ENCODE results near the gene FAM222B. TPM values are rescaled to one million over a fixed set of nuclear protein-coding genes. Genes with fewer than 3 reads are reported as not detected.
A peak's percentile ranks its signal among the peaks of the same experiment; 100 is the strongest.

Gene FAM222B, protein sequence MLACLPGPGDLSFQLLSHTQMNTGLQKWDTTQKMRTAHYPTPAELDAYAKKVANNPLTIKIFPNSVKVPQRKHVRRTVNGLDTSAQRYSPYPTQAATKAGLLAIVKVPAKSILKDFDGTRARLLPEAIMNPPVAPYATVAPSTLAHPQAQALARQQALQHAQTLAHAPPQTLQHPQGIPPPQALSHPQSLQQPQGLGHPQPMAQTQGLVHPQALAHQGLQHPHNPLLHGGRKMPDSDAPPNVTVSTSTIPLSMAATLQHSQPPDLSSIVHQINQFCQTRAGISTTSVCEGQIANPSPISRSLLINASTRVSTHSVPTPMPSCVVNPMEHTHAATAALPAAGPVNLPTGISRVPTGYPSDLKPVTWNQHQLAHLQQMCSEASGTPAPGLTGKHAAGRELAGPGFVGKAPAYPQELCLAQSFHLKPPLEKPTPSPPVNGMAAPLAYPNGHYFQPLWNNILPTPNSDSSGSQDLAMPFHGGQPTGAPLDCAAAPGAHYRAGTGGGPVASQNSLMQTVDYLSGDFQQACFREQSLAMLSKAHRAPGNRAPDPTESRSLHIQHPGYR
- total RNA-seq = 3.2 and 3.6 TPM in 2 replicates

DNA sequence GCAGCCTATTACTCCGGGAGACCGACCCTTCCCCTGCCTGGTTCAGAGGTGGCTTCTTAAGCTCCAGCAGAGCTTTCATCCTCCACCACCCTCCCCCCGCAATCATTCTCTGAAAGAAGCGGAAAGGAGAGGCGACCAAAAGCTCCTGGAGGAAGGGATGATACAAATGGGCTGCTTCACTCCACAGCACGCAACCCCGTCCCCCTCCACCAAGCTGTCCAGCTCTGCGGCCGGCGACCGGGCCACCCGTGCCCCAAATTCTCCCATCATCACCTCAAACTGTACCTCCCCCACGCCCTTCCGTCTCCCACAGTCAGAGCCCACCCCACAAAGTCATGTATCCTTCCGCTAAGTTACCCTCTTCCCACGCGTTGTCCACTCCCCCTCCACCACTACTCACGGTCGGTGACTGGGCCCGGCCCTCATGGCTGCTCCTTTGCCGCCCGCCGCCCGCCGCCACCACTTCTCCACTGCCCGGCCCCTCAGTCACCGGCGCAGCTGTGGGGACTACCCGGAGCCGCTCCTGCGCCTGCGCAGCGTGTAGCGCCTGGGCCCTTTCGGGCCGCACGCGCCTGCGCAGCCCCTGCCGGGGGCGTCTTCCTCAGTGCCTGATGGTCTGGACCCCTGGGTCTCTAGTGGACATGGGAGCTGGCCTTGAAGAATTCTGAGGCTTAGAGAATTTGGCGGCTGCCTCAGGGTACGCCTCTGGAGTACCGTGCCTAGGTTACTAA lies at the start of gene FAM222B:
Gene FAM222B (minus strand): TSS at position 509 of the 731 bp plus-strand sequence. CDS start 76,123 bp downstream, outside the sequence.
- Histone ChIP-seq H3K36me3 (ENCODE audit: control insufficient read depth, insufficient read depth, low read length) (no peaks in the 10 kb centered on the region), H3K27me3 (ENCODE audit: control insufficient read depth, insufficient read depth, low read length) (no peaks in the 10 kb centered on the region), H3K4me3 (ENCODE audit: low read depth, low read length) (peak within 1 kb of the TSS; percentile 96)
- DNase-seq (ENCODE audit: low read depth) (peak; percentile 63), FAIRE-seq (no peak)
- TF ChIP-seq, protein P1, sequence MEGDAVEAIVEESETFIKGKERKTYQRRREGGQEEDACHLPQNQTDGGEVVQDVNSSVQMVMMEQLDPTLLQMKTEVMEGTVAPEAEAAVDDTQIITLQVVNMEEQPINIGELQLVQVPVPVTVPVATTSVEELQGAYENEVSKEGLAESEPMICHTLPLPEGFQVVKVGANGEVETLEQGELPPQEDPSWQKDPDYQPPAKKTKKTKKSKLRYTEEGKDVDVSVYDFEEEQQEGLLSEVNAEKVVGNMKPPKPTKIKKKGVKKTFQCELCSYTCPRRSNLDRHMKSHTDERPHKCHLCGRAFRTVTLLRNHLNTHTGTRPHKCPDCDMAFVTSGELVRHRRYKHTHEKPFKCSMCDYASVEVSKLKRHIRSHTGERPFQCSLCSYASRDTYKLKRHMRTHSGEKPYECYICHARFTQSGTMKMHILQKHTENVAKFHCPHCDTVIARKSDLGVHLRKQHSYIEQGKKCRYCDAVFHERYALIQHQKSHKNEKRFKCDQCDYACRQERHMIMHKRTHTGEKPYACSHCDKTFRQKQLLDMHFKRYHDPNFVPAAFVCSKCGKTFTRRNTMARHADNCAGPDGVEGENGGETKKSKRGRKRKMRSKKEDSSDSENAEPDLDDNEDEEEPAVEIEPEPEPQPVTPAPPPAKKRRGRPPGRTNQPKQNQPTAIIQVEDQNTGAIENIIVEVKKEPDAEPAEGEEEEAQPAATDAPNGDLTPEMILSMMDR (IDR thresholded peaks at IDR 0.05; ENCODE audit: insufficient read depth, low read length, severe bottlenecking) = no peak

DNA sequence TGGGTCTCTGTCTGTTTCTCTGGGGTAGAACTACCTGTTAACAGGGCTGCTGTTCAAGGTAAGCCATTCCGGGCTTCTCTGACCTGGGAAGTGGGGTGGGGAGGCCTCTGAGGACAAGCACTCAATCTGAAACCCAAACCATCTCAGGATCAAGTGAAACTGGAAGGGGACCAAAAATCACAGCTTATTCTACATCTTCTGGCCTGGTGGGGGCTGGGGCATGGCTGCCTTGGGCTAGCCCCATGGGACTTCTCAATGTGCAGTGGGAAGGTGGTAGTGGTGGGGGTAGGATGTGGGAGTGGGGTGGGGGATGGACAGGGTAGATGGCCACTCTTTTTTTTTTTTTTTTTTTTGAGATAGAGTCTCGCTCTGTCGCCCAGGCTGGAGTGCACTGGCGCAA lies 49.4 kb upstream of the FAM222B start:
- Histone ChIP-seq H3K4me3 (ENCODE audit: low read depth, low read length) (no peak overlapping the region), H3K27me3 (ENCODE audit: control insufficient read depth, insufficient read depth, low read length) (no peaks in the 10 kb centered on the region), H3K36me3 (ENCODE audit: control insufficient read depth, insufficient read depth, low read length) (peaks cover 4% of the 10 kb centered on the region)
- DNase-seq (ENCODE audit: low read depth) (no peak), FAIRE-seq (no peak)
- TF ChIP-seq, protein P1 (IDR thresholded peaks at IDR 0.05; ENCODE audit: insufficient read depth, low read length, severe bottlenecking) = no peak

- FAIRE-seq = no peak
- no peak for DNase-seq (ENCODE audit: low read depth)
- TF ChIP-seq, protein P1 (IDR thresholded peaks at IDR 0.05; ENCODE audit: insufficient read depth, low read length, severe bottlenecking) = no peak
- H3K4me3 ChIP-seq (ENCODE audit: low read depth, low read length) = no peak overlapping the region
- H3K36me3 ChIP-seq (ENCODE audit: control insufficient read depth, insufficient read depth, low read length) = peaks cover 7% of the 10 kb centered on the region
- no peaks in the 10 kb centered on the region for H3K27me3 ChIP-seq (ENCODE audit: control insufficient read depth, insufficient read depth, low read length)
These were observed 48.6 kb upstream of the FAM222B start for GRCh38 chr17:28891201-28891600.

DNA sequence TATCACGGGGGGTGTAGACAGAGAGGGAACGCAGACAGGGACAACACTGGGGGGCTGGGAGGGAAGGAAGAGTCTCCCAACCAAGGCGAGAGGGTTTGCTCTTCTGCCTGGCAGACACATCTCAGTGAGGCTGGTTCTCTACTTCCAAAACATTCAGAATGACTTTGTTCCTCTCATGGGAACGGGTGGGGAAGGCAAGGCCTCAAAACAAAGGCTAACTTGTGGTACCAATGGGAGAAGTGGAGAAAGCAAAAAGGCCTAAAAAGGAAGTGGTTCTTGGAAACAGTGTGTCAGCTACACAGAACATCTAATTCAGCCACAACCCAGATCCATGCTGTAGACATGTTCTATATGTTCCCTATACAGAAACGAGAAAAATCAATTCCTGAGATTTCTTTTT lies 47.4 kb upstream of the FAM222B start:
- Histone ChIP-seq H3K36me3 (ENCODE audit: control insufficient read depth, insufficient read depth, low read length) (peaks cover 13% of the 10 kb centered on the region), H3K27me3 (ENCODE audit: control insufficient read depth, insufficient read depth, low read length) (no peaks in the 10 kb centered on the region), H3K4me3 (ENCODE audit: low read depth, low read length) (no peak overlapping the region)
- no peak for DNase-seq (ENCODE audit: low read depth)
- no peak for FAIRE-seq
- TF ChIP-seq, protein P1 (IDR thresholded peaks at IDR 0.05; ENCODE audit: insufficient read depth, low read length, severe bottlenecking) = no peak

- TF ChIP-seq, protein P1 (IDR thresholded peaks at IDR 0.05; ENCODE audit: insufficient read depth, low read length, severe bottlenecking) = no peak
- FAIRE-seq (no peak), DNase-seq (ENCODE audit: low read depth) (no peak)
- Histone ChIP-seq H3K27me3 (ENCODE audit: control insufficient read depth, insufficient read depth, low read length) (no peaks in the 10 kb centered on the region), H3K36me3 (ENCODE audit: control insufficient read depth, insufficient read depth, low read length) (peaks cover 19% of the 10 kb centered on the region), H3K4me3 (ENCODE audit: low read depth, low read length) (no peak overlapping the region)
These were observed 46.2 kb upstream of the FAM222B start for GRCh38 chr17:28888832-28889231.
